ENCODE results near the gene PCDHGC5.

Gene PCDHGC5

DNA sequence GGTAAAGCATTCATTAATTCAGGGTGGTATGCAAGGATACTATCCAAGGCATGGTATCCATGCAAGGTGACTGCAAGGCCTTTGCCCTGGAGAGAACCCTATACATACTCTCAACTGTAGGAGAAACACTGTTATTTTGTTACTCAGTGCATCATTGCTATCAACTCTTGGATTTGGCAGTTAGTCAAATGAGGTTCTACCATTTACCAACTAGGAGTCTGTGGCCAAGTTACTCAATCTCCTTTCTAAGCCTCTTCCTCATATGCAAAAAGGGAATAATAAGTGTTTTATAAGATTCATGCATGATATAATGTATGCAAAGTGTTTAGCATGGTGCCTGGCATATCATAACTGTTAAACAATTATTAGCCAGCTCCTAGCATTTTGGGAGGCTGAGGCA lies 9.1 kb upstream of the PCDHGC5 start:
- peak overlapping the region; percentile 39 for H3K4me3 Mint-ChIP-seq
- H3K27ac Mint-ChIP-seq = no peak overlapping the region
- peaks cover 56% of the 10 kb centered on the region for H3K9me3 Mint-ChIP-seq
- peaks cover 73% of the 10 kb centered on the region for H3K36me3 Mint-ChIP-seq (ENCODE audit: low read depth)
- H3K4me1 Mint-ChIP-seq = peaks cover 79% of the 10 kb centered on the region
- no peak for DNase-seq
- peaks cover 3% of the 10 kb centered on the region for H3K27me3 Mint-ChIP-seq (ENCODE audit: low read depth, poor library complexity)
- TF ChIP-seq, protein P1, sequence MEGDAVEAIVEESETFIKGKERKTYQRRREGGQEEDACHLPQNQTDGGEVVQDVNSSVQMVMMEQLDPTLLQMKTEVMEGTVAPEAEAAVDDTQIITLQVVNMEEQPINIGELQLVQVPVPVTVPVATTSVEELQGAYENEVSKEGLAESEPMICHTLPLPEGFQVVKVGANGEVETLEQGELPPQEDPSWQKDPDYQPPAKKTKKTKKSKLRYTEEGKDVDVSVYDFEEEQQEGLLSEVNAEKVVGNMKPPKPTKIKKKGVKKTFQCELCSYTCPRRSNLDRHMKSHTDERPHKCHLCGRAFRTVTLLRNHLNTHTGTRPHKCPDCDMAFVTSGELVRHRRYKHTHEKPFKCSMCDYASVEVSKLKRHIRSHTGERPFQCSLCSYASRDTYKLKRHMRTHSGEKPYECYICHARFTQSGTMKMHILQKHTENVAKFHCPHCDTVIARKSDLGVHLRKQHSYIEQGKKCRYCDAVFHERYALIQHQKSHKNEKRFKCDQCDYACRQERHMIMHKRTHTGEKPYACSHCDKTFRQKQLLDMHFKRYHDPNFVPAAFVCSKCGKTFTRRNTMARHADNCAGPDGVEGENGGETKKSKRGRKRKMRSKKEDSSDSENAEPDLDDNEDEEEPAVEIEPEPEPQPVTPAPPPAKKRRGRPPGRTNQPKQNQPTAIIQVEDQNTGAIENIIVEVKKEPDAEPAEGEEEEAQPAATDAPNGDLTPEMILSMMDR (IDR thresholded peaks at IDR 0.05) = no peak

DNA sequence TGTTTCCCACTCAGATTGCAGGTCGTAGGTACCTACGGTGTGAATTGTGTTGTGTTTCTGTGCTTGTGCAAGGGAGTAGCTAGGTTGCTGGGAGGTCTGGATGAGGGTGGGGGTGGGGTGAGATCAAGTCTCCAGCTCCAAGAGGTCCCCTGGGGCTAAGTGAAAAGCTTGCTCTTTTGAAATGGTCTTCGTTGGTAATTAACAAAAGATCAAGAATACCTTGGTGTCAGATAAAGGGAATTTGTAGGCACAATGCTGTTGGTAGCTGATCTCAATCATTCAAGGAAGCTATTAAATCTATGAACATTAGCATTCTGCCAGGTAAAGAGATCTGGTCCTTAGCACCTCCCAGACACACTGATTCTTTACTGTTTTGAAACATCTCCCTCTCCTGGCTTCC lies 5.0 kb upstream of the PCDHGC5 start:
- H3K4me1 Mint-ChIP-seq = peaks cover 82% of the 10 kb centered on the region
- peaks cover 9% of the 10 kb centered on the region for H3K27me3 Mint-ChIP-seq (ENCODE audit: low read depth, poor library complexity)
- H3K36me3 Mint-ChIP-seq (ENCODE audit: low read depth) = peaks cover 73% of the 10 kb centered on the region
- peak overlapping the region; percentile 36 for H3K27ac Mint-ChIP-seq
- no peak for DNase-seq
- TF ChIP-seq, protein P1 (IDR thresholded peaks at IDR 0.05) = no peak
- H3K4me3 Mint-ChIP-seq = peak overlapping the region; percentile 89
- H3K9me3 Mint-ChIP-seq = peaks cover 51% of the 10 kb centered on the region

DNA sequence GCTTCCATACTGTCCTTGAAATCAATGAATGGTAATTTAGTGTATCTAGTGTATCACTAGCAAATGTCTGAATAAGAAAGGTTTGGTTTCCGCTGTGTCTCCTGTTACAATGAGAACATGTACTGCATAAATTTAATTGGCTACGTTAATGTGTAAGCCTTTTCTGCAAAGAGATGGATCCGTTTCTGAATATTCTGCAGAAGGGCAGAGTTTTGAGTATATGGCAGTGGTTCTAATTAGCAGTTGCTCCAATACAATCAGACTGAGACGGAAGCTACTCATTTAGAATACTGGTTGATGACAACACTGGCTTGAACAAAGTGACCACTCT lies 4.6 kb upstream of the PCDHGC5 start:
- H3K36me3 Mint-ChIP-seq (ENCODE audit: low read depth) = peaks cover 74% of the 10 kb centered on the region
- peaks cover 54% of the 10 kb centered on the region for H3K9me3 Mint-ChIP-seq
- peak overlapping the region; percentile 36 for H3K27ac Mint-ChIP-seq
- H3K4me1 Mint-ChIP-seq = peaks cover 82% of the 10 kb centered on the region
- peak overlapping the region; percentile 89 for H3K4me3 Mint-ChIP-seq
- no peak for DNase-seq
- TF ChIP-seq, protein P1 (IDR thresholded peaks at IDR 0.05) = no peak
- peaks cover 9% of the 10 kb centered on the region for H3K27me3 Mint-ChIP-seq (ENCODE audit: low read depth, poor library complexity)

DNA sequence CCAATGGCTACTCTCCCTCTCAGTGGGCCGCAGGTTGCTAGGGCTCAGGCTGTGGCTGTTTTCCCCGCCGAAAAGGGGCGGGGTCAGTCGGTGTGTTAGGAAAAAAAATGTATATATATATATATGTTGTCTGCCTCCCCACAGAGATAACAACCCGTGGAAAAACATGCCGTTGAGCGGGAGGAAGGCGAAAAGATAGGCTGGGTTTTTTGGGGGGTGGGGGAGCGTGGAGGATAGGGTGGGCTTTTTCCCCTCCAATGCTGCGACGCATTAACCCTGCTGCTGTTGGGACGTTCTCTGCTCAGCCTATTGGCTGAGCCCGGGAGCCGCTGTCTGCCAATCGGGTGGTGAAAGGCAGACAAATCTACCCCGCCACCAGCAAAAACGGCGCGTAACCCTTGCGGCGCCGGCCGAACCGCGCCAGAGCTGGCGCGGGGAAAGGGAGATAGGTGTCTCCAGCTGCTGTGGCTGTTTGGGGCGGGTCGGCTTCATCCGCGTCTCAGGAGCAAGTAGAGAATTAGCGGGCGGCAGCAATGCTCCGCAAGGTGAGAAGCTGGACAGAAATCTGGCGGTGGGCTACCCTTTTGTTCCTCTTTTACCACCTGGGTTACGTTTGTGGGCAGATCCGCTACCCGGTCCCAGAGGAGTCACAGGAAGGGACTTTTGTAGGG lies 4.1 kb upstream of the PCDHGC5 start, which contains the start of gene PCDHGC4:
Gene PCDHGC4, plus strand, starts transcription at position 390 of the 671 bp plus-strand sequence. Its CDS starts 144 bp downstream, at position 534.
- Mint-ChIP-seq H3K27me3 (ENCODE audit: low read depth, poor library complexity) (peaks cover 9% of the 10 kb centered on the region), H3K27ac (peak within 1 kb of the TSS; percentile 85)
- DNase-seq = peak; percentile 75

DNA sequence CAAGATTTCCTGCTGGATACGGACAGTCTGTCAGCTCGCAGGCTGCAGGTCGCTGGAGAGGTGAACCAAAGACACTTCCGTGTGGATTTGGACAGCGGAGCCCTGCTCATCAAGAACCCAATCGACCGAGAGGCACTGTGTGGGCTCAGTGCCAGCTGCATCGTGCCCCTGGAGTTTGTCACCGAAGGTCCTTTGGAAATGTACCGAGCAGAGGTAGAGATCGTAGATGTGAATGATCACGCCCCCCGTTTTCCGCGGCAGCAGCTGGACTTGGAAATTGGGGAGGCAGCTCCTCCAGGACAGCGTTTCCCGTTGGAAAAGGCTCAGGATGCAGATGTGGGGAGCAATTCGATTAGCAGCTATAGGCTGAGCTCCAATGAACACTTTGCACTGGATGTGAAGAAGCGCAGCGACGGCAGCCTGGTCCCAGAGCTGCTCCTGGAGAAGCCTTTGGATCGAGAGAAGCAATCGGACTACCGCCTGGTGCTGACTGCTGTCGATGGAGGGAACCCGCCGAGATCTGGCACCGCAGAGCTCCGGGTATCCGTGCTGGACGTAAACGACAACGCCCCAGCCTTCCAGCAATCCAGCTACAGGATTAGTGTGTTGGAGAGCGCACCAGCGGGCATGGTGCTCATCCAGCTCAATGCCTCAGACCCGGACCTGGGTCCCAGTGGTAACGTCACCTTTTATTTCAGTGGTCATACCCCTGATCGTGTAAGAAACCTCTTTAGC lies 3.4 kb upstream of the PCDHGC5 start:
- Mint-ChIP-seq H3K36me3 (ENCODE audit: low read depth) (peaks cover 74% of the 10 kb centered on the region), H3K4me1 (peaks cover 70% of the 10 kb centered on the region), H3K9me3 (peaks cover 55% of the 10 kb centered on the region), H3K27me3 (ENCODE audit: low read depth, poor library complexity) (peaks cover 9% of the 10 kb centered on the region), H3K27ac (peak overlapping the region; percentile 85), H3K4me3 (peak overlapping the region; percentile 89)
- no peak for DNase-seq
- TF ChIP-seq, protein P1 (IDR thresholded peaks at IDR 0.05) = no peak

More for the DNA sequence above, 4.1 kb upstream of the PCDHGC5 start, which contains the start of gene PCDHGC4:
- TF ChIP-seq, protein P1 (IDR thresholded peaks at IDR 0.05) = no peak
- peaks cover 54% of the 10 kb centered on the region for H3K9me3 Mint-ChIP-seq
- peaks cover 77% of the 10 kb centered on the region for H3K4me1 Mint-ChIP-seq
- H3K4me3 Mint-ChIP-seq = peak within 1 kb of the TSS; percentile 89
- peaks cover 74% of the 10 kb centered on the region for H3K36me3 Mint-ChIP-seq (ENCODE audit: low read depth)
